OCI-LY3 (cell line): ENCODE results near the gene RUNX2.

ENCODE experiments used
- EZH2phosphoT487 ChIP-seq: fragments of 200-600 bp; shearing (Covaris generic); IDR thresholded peaks from 2 replicates; pipeline ENCODE4 v1.6.1; 2018; ENCODE audit warnings: antibody characterized with exemption, mixed run types, low read depth
- TF ChIP-seq, protein P1 (sequence below): fragments of 200-600, 300-600 bp; sonication (generic); IDR thresholded peaks from 2 replicates; pipeline ENCODE4 v1.5.1; 2014; ENCODE audit warnings: antibody characterized with exemption, low read length, low read depth

DNA sequence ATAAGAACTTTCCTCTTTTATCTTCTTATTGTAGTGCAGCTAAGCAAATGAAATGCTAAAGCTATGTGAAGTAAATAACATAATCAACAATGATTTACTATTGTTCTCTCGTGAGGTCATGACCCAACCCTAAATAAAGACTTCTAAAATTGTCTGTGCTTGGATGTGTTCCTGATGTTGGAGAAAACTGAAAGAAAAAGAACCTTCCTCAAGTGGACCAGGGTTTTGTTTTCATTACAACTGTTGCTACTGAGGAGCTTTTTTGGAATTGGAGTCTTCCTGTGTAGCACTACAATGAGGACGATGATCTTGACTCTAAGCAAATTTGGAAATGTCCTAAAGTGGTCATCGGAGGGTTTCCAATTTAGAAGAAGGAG lies 109.3 kb downstream of the RUNX2 start:
- TF ChIP-seq, protein P1, sequence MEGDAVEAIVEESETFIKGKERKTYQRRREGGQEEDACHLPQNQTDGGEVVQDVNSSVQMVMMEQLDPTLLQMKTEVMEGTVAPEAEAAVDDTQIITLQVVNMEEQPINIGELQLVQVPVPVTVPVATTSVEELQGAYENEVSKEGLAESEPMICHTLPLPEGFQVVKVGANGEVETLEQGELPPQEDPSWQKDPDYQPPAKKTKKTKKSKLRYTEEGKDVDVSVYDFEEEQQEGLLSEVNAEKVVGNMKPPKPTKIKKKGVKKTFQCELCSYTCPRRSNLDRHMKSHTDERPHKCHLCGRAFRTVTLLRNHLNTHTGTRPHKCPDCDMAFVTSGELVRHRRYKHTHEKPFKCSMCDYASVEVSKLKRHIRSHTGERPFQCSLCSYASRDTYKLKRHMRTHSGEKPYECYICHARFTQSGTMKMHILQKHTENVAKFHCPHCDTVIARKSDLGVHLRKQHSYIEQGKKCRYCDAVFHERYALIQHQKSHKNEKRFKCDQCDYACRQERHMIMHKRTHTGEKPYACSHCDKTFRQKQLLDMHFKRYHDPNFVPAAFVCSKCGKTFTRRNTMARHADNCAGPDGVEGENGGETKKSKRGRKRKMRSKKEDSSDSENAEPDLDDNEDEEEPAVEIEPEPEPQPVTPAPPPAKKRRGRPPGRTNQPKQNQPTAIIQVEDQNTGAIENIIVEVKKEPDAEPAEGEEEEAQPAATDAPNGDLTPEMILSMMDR = no peak
- TF ChIP-seq EZH2phosphoT487 = no peak
